Muscle of back (tissue), 10 donors: ENCODE results near the gene CLK2. TPM values are rescaled to one million over a fixed set of nuclear protein-coding genes. Genes with fewer than 3 reads are reported as not detected.

ENCODE experiments used
- polyA plus RNA-seq, 10 donors: library from polyadenylated mRNA; unstranded; fragments of 120-200 nt; gene quantifications; one replicate each; pipeline ENCODE4 v1.2.1, GENCODE V29; 2013; ENCODE audit not compliant: insufficient read length in 10 of 10

Gene CLK2
- polyA plus RNA-seq, 10 donors: 34.2 to 54.5 (median 41.4) TPM

Other genes starting within 250 kb of the CLK2 start
- 1 to 10 TPM in 3 of 10 donors, under 1 TPM in 7; 0.40 to 1.9 (median 0.85) TPM for gene DCST2, start 239.7 kb downstream of the CLK2 start, polyA plus RNA-seq
- gene DCST1, start 239.7 kb downstream of the CLK2 start, polyA plus RNA-seq: under 1 TPM; 0.09 to 0.58 (median 0.17) TPM
- gene ADAM15, start 222.2 kb downstream of the CLK2 start, polyA plus RNA-seq: 10 to 100 TPM; 50.0 to 81.4 (median 59.9) TPM
- 10 to 100 TPM in 1 of 10 donors, 1 to 10 TPM in 9; 5.1 to 10.2 (median 7.0) TPM for gene EFNA4, start 209.8 kb downstream of the CLK2 start, polyA plus RNA-seq
- gene EFNA3, start 194.7 kb downstream of the CLK2 start, polyA plus RNA-seq: 1 to 10 TPM; 2.1 to 5.3 (median 2.3) TPM
- 10 to 100 TPM; 19.4 to 31.5 (median 22.8) TPM for gene EFNA1, start 145.6 kb downstream of the CLK2 start, polyA plus RNA-seq
- 10 to 100 TPM; 18.1 to 21.6 (median 21.1) TPM for gene SLC50A1, start 137.7 kb downstream of the CLK2 start, polyA plus RNA-seq
- gene DPM3, start 133.0 kb downstream of the CLK2 start, polyA plus RNA-seq: 10 to 100 TPM; 11.9 to 28.7 (median 18.8) TPM
- 100 to 1,000 TPM in 2 of 10 donors, 10 to 100 TPM in 8; 77.1 to 103 (median 93.4) TPM for gene KRTCAP2, start 100.2 kb downstream of the CLK2 start, polyA plus RNA-seq
- under 1 TPM; 0.21 to 0.83 (median 0.52) TPM for gene TRIM46, start 99.7 kb downstream of the CLK2 start, polyA plus RNA-seq
- 10 to 100 TPM; 48.6 to 97.0 (median 68.0) TPM for gene THBS3, start 65.6 kb downstream of the CLK2 start, polyA plus RNA-seq
- 10 to 100 TPM; 16.3 to 26.1 (median 21.6) TPM for gene MTX1, start 64.8 kb downstream of the CLK2 start, polyA plus RNA-seq
- gene ENTREP3, start 18.0 kb downstream of the CLK2 start, polyA plus RNA-seq: 10 to 100 TPM; 11.7 to 18.1 (median 15.3) TPM
- 10 to 100 TPM; 39.1 to 50.0 (median 40.8) TPM for gene SCAMP3, start 11.1 kb downstream of the CLK2 start, polyA plus RNA-seq
- 1 to 10 TPM; 3.0 to 8.1 (median 4.2) TPM for gene HCN3, start 4.0 kb upstream of the CLK2 start, polyA plus RNA-seq
- gene PKLR, start 27.9 kb upstream of the CLK2 start, polyA plus RNA-seq: under 1 TPM in 7 of 10 donors, not detected in 3; 0.08 to 0.36 (median 0.13) TPM
- 100 to 1,000 TPM in 8 of 10 donors, 10 to 100 TPM in 2; 88.5 to 139 (median 110) TPM for gene FDPS, start 35.4 kb upstream of the CLK2 start, polyA plus RNA-seq
- gene RUSC1, start 47.4 kb upstream of the CLK2 start, polyA plus RNA-seq: 10 to 100 TPM; 20.5 to 30.4 (median 26.7) TPM